Measurements from ENCODE around the gene CDKAL1.

DNA sequence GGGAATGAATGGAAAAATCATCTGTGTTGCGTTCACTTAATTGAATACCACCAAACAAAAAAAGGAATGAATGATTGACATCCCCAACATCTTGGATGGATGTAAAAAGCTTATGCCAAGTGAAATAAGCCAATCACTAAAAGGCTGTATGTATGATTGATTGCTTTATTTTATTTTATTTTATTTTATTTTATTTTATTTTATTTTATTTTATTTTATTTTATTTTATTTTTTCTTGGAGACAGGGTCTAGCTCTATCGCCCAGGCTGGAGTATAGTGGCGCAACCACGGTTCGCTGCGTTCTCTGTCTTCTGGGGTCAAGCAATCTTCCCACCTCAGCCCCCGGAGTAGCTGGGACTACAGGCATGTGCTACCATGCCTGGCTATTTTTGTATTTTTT lies 263.3 kb downstream of the CDKAL1 start:
- TF ChIP-seq, protein P1, sequence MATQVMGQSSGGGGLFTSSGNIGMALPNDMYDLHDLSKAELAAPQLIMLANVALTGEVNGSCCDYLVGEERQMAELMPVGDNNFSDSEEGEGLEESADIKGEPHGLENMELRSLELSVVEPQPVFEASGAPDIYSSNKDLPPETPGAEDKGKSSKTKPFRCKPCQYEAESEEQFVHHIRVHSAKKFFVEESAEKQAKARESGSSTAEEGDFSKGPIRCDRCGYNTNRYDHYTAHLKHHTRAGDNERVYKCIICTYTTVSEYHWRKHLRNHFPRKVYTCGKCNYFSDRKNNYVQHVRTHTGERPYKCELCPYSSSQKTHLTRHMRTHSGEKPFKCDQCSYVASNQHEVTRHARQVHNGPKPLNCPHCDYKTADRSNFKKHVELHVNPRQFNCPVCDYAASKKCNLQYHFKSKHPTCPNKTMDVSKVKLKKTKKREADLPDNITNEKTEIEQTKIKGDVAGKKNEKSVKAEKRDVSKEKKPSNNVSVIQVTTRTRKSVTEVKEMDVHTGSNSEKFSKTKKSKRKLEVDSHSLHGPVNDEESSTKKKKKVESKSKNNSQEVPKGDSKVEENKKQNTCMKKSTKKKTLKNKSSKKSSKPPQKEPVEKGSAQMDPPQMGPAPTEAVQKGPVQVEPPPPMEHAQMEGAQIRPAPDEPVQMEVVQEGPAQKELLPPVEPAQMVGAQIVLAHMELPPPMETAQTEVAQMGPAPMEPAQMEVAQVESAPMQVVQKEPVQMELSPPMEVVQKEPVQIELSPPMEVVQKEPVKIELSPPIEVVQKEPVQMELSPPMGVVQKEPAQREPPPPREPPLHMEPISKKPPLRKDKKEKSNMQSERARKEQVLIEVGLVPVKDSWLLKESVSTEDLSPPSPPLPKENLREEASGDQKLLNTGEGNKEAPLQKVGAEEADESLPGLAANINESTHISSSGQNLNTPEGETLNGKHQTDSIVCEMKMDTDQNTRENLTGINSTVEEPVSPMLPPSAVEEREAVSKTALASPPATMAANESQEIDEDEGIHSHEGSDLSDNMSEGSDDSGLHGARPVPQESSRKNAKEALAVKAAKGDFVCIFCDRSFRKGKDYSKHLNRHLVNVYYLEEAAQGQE (IDR thresholded peaks at IDR 0.05; ENCODE audit: insufficient read depth in 1 of 2, low read depth in 2 of 2, low read length in 2 of 2) = no peak
- no peak for TF ChIP-seq POLR2AphosphoS5 (IDR thresholded peaks at IDR 0.05; ENCODE audit: low read depth, low read length)
